ENCODE measurements around the gene SERPINA4.
"Not testable (repeated sequence)": the region's sequence is repeated elsewhere in the genome, so short reads cannot be mapped to it uniquely, and the experiment has no call there.

The SERPINA4 gene

DNA sequence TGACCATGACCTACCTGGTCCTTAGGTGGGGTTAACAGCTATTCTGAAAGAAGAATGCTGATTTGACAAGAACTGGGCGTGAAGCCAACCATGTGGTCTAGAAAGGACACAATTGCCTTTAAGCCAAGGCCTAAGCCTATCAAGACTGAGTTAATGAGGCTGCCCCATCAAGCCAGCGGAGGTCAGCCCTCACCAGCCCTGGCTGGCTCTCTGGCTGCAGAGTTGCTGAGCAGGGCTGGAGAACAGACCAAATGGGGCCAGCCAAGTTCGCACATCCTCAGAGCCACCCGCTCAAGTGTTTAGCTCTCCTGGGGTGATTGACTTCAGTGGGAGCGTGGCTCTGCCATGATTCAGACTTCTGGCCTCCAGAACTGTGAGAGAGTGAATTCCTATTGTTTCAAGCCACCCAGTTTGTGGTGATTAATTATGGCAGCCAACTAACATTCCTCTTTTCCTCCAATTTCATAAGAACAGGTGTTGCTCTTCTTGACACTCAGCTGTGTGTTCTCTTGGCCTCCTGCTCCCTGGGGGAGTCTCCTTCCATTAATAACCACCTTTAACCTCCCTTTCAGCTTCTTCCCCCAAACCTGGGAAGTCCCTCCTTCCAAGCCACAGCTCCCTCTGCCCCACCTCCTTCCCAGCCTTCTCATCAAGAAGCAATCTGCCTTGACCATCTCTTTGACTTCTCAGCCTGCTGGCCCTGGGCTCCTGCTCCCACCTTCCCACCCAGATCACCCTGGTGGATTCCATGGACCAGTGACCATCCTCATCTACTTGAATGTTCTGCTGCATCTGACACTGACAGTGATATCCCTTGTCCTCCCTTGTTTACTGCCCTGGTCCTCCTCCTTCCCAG, 14.7 kb downstream of the SERPINA4 start:
- Histone ChIP-seq H3K4me3 (ENCODE audit: low read length) (no peak overlapping the region), H3K27ac (ENCODE audit: low read depth, low read length) (no peak overlapping the region), H3K9ac (ENCODE audit: low read length) (no peak overlapping the region), H3K27me3 (ENCODE audit: control insufficient read depth, insufficient read depth, low read length) (no peaks in the 10 kb centered on the region), H3K4me1 (ENCODE audit: control insufficient read depth, insufficient read depth, low read length) (no peaks in the 10 kb centered on the region), H3K36me3 (ENCODE audit: control insufficient read depth, insufficient read depth, low read length) (no peaks in the 10 kb centered on the region)

DNA sequence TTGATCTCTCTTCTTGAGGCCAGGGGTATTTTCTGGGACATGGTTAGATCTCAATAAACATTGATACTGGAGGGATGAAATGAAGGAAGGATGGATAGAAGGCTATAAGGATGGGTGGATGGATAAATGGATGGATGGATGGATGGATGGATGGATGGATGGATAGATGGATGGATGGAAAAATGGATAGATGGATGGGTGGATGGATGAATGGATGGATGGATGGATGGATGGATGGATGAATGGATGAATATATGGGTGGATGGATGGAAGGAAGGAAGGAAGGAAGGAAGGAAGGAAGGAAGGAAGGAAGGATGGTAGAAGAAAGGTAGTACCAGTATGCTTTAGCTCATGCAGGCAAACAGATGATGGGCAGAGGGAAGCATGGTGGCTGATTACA, 16.2 kb downstream of the SERPINA4 start:
- H3K4me1 ChIP-seq (ENCODE audit: control insufficient read depth, insufficient read depth, low read length); H3K9ac ChIP-seq (ENCODE audit: low read length); H3K4me3 ChIP-seq (ENCODE audit: low read length); H3K27ac ChIP-seq (ENCODE audit: low read depth, low read length); H3K36me3 ChIP-seq (ENCODE audit: control insufficient read depth, insufficient read depth, low read length); H3K27me3 ChIP-seq (ENCODE audit: control insufficient read depth, insufficient read depth, low read length): not testable (repeated sequence)

DNA sequence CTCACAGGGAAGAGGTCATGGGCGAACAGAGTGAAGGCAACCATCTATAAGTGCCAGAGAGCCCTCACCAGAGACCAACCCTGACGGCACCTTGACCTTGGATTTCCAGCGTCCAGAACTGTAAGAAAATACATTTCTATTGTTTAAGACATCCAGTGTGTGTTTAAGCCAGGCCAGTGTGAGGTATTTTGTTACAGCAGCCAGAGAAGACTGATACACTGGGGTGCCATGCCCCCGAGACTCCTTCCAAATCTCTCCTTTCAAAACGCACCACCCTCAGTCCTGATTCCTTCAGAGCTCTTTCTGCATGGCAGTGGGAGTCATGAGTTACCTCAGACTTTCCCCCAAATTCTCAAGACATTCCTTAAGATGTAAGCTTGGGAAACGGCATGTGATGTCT, 17.5 kb downstream of the SERPINA4 start:
- Histone ChIP-seq H3K27ac (ENCODE audit: low read depth, low read length) (no peak overlapping the region), H3K4me1 (ENCODE audit: control insufficient read depth, insufficient read depth, low read length) (no peaks in the 10 kb centered on the region), H3K4me3 (ENCODE audit: low read length) (no peak overlapping the region), H3K9ac (ENCODE audit: low read length) (no peak overlapping the region), H3K36me3 (ENCODE audit: control insufficient read depth, insufficient read depth, low read length) (no peaks in the 10 kb centered on the region), H3K27me3 (ENCODE audit: control insufficient read depth, insufficient read depth, low read length) (no peaks in the 10 kb centered on the region)

DNA sequence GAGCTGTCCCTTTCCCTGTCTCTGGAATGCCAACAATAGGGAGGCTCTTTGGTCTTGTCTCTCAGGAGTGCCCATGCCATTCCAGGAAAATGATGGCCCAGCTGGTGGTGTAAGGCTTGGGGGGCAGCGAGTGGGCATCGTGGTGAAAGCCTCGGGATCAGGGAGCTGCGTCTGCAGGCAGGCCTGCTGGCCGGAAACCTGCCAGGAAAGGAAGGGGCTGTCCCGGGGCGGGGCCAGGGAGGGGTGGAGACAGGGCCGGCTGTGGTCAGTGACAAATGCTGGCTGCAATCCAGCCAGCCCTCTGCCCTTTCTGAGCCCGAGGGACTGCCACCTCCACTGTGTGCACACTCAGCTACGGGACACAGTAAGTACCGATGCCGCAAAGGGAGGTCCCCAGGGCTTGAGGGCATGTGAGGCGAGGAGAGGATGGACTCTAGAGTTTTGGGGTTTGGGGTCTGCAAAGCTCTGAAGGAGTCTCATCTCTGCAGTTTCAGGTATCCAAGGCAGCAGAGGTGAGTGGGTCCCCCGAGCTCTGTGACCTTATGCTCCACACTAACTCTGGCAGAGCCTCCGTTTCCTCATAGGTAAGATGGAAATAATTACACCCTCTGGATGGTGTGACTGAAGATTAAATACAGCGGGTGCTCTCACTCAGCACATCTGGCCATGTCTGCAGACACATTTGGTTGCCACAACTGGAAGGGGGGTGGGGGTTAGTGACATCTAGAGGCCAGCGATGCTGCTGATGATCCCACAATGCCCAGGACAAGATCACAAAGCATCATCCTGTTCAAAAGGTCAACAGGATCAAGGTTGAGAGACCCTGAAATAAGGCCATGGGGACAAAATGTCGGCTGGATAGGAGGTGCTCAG, 20.1 kb downstream of the SERPINA4 start, which contains the start of gene SERPINA5:
TSS of gene SERPINA5 (plus strand) at position 300 of the 873 bp plus-strand sequence. CDS start 5,937 bp downstream, outside the sequence.
- Histone ChIP-seq H3K27me3 (ENCODE audit: control insufficient read depth, insufficient read depth, low read length) (no peaks in the 10 kb centered on the region), H3K27ac (ENCODE audit: low read depth, low read length) (no peak within 1 kb of the TSS), H3K4me3 (ENCODE audit: low read length) (no peak within 1 kb of the TSS), H3K4me1 (ENCODE audit: control insufficient read depth, insufficient read depth, low read length) (no peaks in the 10 kb centered on the region), H3K9ac (ENCODE audit: low read length) (no peak within 1 kb of the TSS), H3K36me3 (ENCODE audit: control insufficient read depth, insufficient read depth, low read length) (no peaks in the 10 kb centered on the region)

DNA sequence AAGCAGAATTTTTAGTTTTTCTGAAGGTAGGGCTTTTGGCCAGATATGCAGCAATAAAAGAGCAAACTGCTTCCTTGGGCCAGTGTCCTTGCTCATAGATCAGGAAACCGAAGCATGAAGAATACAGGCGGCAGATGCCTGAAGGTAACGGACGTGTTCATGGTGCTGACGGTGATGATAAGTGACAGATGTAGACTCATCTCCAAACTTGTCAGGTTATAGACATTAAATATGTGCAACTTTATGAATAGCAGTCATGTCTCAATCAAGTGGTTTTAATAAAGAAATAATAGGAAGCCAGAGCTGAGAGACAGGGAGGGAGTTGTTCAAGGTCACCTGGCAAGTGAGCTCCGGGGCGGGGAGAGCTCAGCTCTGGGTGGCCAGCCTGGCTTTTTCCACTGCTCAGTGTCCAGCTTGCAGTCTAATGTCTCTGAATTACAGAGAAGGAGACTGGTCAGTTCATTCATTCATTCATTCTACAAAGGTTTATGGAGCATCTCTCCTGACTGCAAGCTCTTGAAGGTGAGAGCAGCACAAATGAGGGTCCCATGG, 21.0 kb downstream of the SERPINA4 start:
- no peak overlapping the region for H3K4me3 ChIP-seq (ENCODE audit: low read length)
- H3K36me3 ChIP-seq (ENCODE audit: control insufficient read depth, insufficient read depth, low read length): no peaks in the 10 kb centered on the region
- H3K27ac ChIP-seq (ENCODE audit: low read depth, low read length): no peak overlapping the region
- no peak overlapping the region for H3K9ac ChIP-seq (ENCODE audit: low read length)
- no peaks in the 10 kb centered on the region for H3K27me3 ChIP-seq (ENCODE audit: control insufficient read depth, insufficient read depth, low read length)
- no peaks in the 10 kb centered on the region for H3K4me1 ChIP-seq (ENCODE audit: control insufficient read depth, insufficient read depth, low read length)

DNA sequence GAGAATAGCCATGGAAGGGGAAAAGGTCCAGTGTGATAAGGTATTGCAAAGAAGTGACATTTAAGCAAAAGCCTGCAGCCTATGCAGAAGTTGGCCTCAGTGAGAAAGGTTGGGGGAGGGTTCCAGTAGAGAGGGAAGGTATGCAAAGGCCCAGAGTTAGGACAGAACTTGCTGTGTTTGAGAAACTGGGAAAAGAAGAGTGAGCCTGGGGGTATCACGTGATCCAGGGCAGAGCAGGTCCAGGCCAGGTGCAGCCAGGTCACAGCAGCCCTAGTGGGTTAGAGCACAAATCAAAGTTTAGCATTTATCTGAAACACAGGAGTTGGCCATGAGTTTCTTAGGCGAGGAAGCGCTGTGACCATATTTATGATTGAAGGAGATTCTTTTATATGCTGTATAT, 21.6 kb downstream of the SERPINA4 start:
- Histone ChIP-seq H3K27me3 (ENCODE audit: control insufficient read depth, insufficient read depth, low read length) (no peaks in the 10 kb centered on the region), H3K9ac (ENCODE audit: low read length) (no peak overlapping the region), H3K27ac (ENCODE audit: low read depth, low read length) (no peak overlapping the region), H3K4me1 (ENCODE audit: control insufficient read depth, insufficient read depth, low read length) (no peaks in the 10 kb centered on the region), H3K36me3 (ENCODE audit: control insufficient read depth, insufficient read depth, low read length) (no peaks in the 10 kb centered on the region), H3K4me3 (ENCODE audit: low read length) (no peak overlapping the region)

DNA sequence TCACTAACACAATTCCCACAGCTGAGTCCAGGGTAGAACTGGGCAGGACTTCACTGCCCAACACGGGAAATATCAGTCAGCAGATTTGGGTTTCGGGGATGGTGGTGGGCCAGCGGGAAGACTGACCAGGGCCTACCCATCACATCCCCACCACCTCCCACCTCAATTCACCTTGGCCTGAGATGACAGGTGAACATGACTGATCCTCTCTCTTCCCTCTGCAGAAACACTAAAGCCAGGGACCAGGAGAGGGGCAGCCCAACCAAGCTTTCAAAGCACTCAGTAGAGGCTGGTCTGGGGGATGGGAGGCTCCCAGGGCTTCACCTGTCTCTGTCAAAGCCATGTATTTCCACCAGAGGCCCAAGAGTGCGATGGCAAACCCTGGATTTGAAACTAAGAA, 22.3 kb downstream of the SERPINA4 start:
- H3K27ac ChIP-seq (ENCODE audit: low read depth, low read length): no peak overlapping the region
- no peaks in the 10 kb centered on the region for H3K27me3 ChIP-seq (ENCODE audit: control insufficient read depth, insufficient read depth, low read length)
- no peak overlapping the region for H3K9ac ChIP-seq (ENCODE audit: low read length)
- no peaks in the 10 kb centered on the region for H3K36me3 ChIP-seq (ENCODE audit: control insufficient read depth, insufficient read depth, low read length)
- H3K4me1 ChIP-seq (ENCODE audit: control insufficient read depth, insufficient read depth, low read length): no peaks in the 10 kb centered on the region
- H3K4me3 ChIP-seq (ENCODE audit: low read length): no peak overlapping the region

DNA sequence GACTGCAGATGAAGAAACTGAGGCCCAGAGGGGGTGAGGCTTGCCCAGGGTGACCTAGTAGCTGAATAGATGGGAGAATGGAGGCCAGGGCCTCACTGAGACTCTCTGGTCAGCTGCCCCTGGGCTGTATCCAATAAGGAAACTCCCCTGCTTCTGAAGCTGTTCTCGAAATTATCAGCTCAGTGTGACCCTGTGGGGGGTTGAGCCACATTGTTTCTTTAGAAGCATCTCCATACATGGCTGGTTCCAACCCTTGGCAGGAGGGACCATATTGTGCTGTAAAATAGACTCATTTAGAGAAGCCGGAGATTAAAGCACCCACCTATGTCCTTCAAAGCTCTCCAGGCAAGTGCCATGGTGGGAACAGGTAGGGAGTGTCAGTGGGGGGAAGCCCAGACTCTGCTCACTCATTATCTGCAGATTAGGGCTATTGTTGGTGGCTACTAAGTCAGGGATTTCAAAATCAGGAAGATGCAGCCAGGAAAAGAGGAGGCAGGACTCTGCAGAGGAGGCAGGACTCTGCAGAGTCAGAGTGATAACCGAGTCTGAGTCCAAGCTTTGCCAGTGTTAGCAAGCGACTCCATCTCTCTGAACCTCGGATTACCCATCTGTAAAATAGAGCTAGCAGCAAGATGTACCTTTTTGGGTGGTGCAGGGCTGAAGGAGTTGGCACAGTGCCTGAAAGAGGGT, 23.5 kb downstream of the SERPINA4 start:
- Histone ChIP-seq H3K27me3 (ENCODE audit: control insufficient read depth, insufficient read depth, low read length) (no peaks in the 10 kb centered on the region), H3K36me3 (ENCODE audit: control insufficient read depth, insufficient read depth, low read length) (no peaks in the 10 kb centered on the region), H3K4me1 (ENCODE audit: control insufficient read depth, insufficient read depth, low read length) (no peaks in the 10 kb centered on the region), H3K9ac (ENCODE audit: low read length) (no peak overlapping the region), H3K27ac (ENCODE audit: low read depth, low read length) (no peak overlapping the region), H3K4me3 (ENCODE audit: low read length) (no peak overlapping the region)

DNA sequence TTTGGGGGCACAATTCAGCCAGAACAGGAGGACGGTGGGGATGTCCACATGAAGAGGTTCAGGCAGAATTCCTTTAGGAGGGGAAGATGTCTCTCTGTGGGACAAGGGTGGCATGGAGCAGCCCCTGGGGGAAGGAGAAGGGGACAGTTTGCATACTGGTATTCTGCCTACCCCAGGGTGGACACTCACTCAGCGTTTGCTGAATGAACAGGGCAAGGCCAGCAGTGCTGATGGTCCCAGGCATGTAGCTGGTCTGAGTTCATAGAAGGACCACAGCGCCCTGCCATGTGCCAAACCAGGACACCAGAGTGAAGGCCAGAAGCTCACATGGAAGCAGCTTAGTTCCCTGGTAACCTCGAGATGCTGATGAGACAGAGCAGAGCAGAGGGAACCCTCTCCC, 25.4 kb downstream of the SERPINA4 start:
- Histone ChIP-seq H3K27ac (ENCODE audit: low read depth, low read length) (no peak overlapping the region), H3K27me3 (ENCODE audit: control insufficient read depth, insufficient read depth, low read length) (no peaks in the 10 kb centered on the region), H3K9ac (ENCODE audit: low read length) (no peak overlapping the region), H3K4me1 (ENCODE audit: control insufficient read depth, insufficient read depth, low read length) (no peaks in the 10 kb centered on the region), H3K36me3 (ENCODE audit: control insufficient read depth, insufficient read depth, low read length) (no peaks in the 10 kb centered on the region), H3K4me3 (ENCODE audit: low read length) (no peak overlapping the region)

DNA sequence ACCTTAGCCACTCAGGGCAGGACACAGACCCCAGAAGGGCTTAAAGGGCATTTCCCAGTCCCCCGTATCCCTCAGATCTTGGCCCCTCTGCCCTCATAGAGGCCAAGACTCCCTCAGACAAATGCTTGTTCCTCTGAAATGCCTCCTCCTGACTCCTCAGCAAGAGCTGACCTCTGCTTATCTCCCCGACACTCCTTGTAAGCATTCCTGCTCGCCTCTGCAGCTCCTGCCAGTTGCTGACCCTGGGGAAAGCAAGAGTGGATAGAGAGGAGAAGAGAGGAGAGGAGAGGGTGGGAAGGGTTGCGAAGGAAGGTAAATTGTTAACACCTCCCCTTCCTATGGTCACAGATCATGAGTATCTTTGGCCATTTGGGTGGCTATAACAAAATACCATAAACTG, 27.1 kb downstream of the SERPINA4 start:
- Histone ChIP-seq H3K36me3 (ENCODE audit: control insufficient read depth, insufficient read depth, low read length) (no peaks in the 10 kb centered on the region), H3K4me3 (ENCODE audit: low read length) (no peak overlapping the region), H3K9ac (ENCODE audit: low read length) (no peak overlapping the region), H3K27me3 (ENCODE audit: control insufficient read depth, insufficient read depth, low read length) (no peaks in the 10 kb centered on the region), H3K4me1 (ENCODE audit: control insufficient read depth, insufficient read depth, low read length) (no peaks in the 10 kb centered on the region), H3K27ac (ENCODE audit: low read depth, low read length) (no peak overlapping the region)

DNA sequence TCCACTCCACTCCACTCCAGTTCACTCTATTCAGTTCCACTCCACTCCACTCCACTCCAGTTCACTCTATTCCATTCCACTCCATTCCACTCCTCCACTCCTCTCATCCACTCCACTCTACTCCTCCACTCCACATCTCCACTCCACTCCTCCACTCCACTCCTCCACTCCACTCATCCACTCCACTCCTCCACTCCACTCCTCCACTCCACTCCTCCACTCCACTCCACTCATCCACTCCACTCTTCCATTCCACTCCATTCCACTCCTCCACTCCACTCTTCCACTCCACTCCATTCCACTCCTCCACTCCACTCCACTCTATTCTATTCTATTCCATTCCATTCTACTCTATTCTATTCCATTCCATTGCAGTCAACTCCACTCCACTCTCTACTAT, 29.8 kb downstream of the SERPINA4 start:
- no peaks in the 10 kb centered on the region for H3K36me3 ChIP-seq (ENCODE audit: control insufficient read depth, insufficient read depth, low read length)
- no peak overlapping the region for H3K4me3 ChIP-seq (ENCODE audit: low read length)
- H3K4me1 ChIP-seq (ENCODE audit: control insufficient read depth, insufficient read depth, low read length): no peaks in the 10 kb centered on the region
- no peak overlapping the region for H3K9ac ChIP-seq (ENCODE audit: low read length)
- H3K27ac ChIP-seq (ENCODE audit: low read depth, low read length): no peak overlapping the region
- no peaks in the 10 kb centered on the region for H3K27me3 ChIP-seq (ENCODE audit: control insufficient read depth, insufficient read depth, low read length)

DNA sequence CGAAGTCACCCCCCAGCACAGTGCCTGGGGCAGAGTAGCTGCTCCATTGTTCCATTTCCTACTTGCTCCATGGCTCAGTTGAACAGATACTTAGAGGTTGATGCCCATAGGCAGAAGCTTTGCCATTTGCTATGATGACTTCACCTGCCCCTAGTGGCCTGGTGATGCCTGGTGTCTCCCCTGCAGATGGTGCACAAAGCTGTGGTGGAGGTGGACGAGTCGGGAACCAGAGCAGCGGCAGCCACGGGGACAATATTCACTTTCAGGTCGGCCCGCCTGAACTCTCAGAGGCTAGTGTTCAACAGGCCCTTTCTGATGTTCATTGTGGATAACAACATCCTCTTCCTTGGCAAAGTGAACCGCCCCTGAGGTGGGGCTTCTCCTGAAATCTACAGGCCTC, 30.6 kb downstream of the SERPINA4 start:
- H3K9ac ChIP-seq (ENCODE audit: low read length): no peak overlapping the region
- no peaks in the 10 kb centered on the region for H3K27me3 ChIP-seq (ENCODE audit: control insufficient read depth, insufficient read depth, low read length)
- no peaks in the 10 kb centered on the region for H3K4me1 ChIP-seq (ENCODE audit: control insufficient read depth, insufficient read depth, low read length)

More for the DNA sequence above, 30.6 kb downstream of the SERPINA4 start:
- no peaks in the 10 kb centered on the region for H3K36me3 ChIP-seq (ENCODE audit: control insufficient read depth, insufficient read depth, low read length)
- H3K4me3 ChIP-seq (ENCODE audit: low read length): no peak overlapping the region
- H3K27ac ChIP-seq (ENCODE audit: low read depth, low read length): no peak overlapping the region
